HepG2 (cell line): Measurements from ENCODE around the gene LARP1. TPM values are rescaled to one million over a fixed set of nuclear protein-coding genes. Genes with fewer than 3 reads are reported as not detected.
A peak's percentile ranks its signal among the peaks of the same experiment; 100 is the strongest.
"Not testable (repeated sequence)": the region's sequence is repeated elsewhere in the genome, so short reads cannot be mapped to it uniquely, and the experiment has no call there.

ENCODE experiments used
- ATAC-seq: fragments of 200-7000 bp; cut with Tn5 transposase; 3 replicates; pipeline ENCODE4 v1.9.1; 2020; ENCODE audit warnings: mild to moderate bottlenecking, moderate library complexity
- BruUV-seq: library from RNA; stranded (reverse); fragments of 400-500 nt; replicated peaks from 2 replicates; lab custom pipeline; 2021; lab: Mats Ljungman, UMichigan
- CTCF ChIA-PET: fragments of 300-600 bp; formaldehyde crosslinking; extraction: SDS; loops from one replicate; lab custom pipeline; 2021; ENCODE audit warnings: low total read pairs, inconsistent platforms, low intra/inter-chr PET ratio; lab: Yijun Ruan, JAX
- POLR2A ChIA-PET: fragments of 350-600 bp; sonication (Branson Sonifier 250); formaldehyde crosslinking; loops from one replicate; lab custom pipeline; 2020; ENCODE audit warnings: antibody characterized with exemption, inconsistent platforms; lab: Yijun Ruan, JAX
- DNase-seq: peaks from one replicate; pipeline ENCODE4 v3.0.0-alpha.2; 2015; ENCODE audit warnings: low spot score
- FAIRE-seq: peaks from 3 replicates; lab custom pipeline; 2011; peaks lifted over from hg19 to GRCh38; lab: Jason Lieb, UNC
- H2AFZ ChIP-seq: one replicate; pipeline ENCODE4 v1.6.1; 2011; ENCODE audit warnings: low read length, inconsistent platforms
- H3K27ac ChIP-seq: fragments of 300-600 bp; 3 replicates; pipeline ENCODE4 v1.8.0; 2011; ENCODE audit warnings: mixed run types, mild to moderate bottlenecking, mixed read lengths, low read length, inconsistent platforms; ENCODE audit not compliant: insufficient read depth; ENCODE audit errors: extremely low read length
- H3K27me3 ChIP-seq, 2 experiments: fragments of 200-600 bp in 1 of 2; 2 replicates in 1 of 2; 3 replicates in 1 of 2; pipeline versions ENCODE4 v1.6.0 to v1.8.0; 2011; ENCODE audit warnings: low read length in 2 of 2, mild to moderate bottlenecking in 2 of 2, moderate library complexity in 2 of 2, inconsistent platforms in 1 of 2; ENCODE audit not compliant: insufficient read depth in 2 of 2, control insufficient read depth in 1 of 2
- H3K36me3 ChIP-seq, 2 experiments: fragments of 200-600 bp in 1 of 2; replicated peaks in 1 of 2; 2 replicates in 1 of 2; 3 replicates in 1 of 2; pipeline versions ENCODE4 v1.5.1 to v1.8.0; 2011; ENCODE audit warnings: low read length in 2 of 2, inconsistent platforms in 1 of 2; ENCODE audit not compliant: insufficient read depth in 2 of 2, control insufficient read depth in 1 of 2
- H3K4me1 ChIP-seq: 2 replicates; pipeline ENCODE4 v1.5.1; 2012; ENCODE audit warnings: low read length, inconsistent platforms; ENCODE audit not compliant: insufficient read depth
- H3K4me2 ChIP-seq: 2 replicates; pipeline ENCODE4 v1.6.0; 2011; ENCODE audit warnings: low read depth, low read length, inconsistent platforms
- H3K4me3 ChIP-seq, 3 experiments: fragments of 200-600 bp in 1 of 3; sonication (generic), shearing (Covaris generic) in 1 of 3; replicated peaks in 1 of 3; 2 replicates each; pipeline ENCODE4 v1.5.1; 2011 to 2016; ENCODE audit warnings: low read length in 3 of 3, inconsistent platforms in 2 of 3, low read depth in 2 of 3, mild to moderate bottlenecking in 2 of 3, control low read depth in 1 of 3, mixed read lengths in 1 of 3; ENCODE audit not compliant: insufficient read depth in 1 of 3
- H3K79me2 ChIP-seq: one replicate; pipeline ENCODE4 v1.6.1; 2011; ENCODE audit warnings: low read length, inconsistent platforms; ENCODE audit not compliant: insufficient read depth
- H3K9ac ChIP-seq: 2 replicates; pipeline ENCODE4 v1.6.0; 2011; ENCODE audit warnings: mild to moderate bottlenecking, low read depth, low read length, inconsistent platforms; ENCODE audit not compliant: insufficient read depth
- H3K9me3 ChIP-seq: 2 replicates; pipeline ENCODE4 v1.5.1; 2012; ENCODE audit warnings: mild to moderate bottlenecking, low read length
- H4K20me1 ChIP-seq: 2 replicates; pipeline ENCODE4 v1.6.0; 2011; ENCODE audit warnings: inconsistent platforms, mild to moderate bottlenecking, low read length, moderate library complexity; ENCODE audit not compliant: insufficient read depth
- AHDC1 ChIP-seq: sonication (generic); formaldehyde crosslinking; IDR thresholded peaks from 2 replicates; pipeline ENCODE4 v1.5.1; 2020; ENCODE audit warnings: mild to moderate bottlenecking, missing genetic modification reagents, borderline replicate concordance
- ATF1 ChIP-seq: IDR thresholded peaks from 2 replicates; pipeline ENCODE4 v1.6.1; 2016; ENCODE audit warnings: mild to moderate bottlenecking, control low read depth
- BHLHE40 ChIP-seq: IDR thresholded peaks from 2 replicates; pipeline ENCODE4 v1.6.1; 2011; ENCODE audit warnings: low read length, improper control_type of control experiment
- FOXP1 ChIP-seq, 2 experiments: fragments of 450-650 bp in 1 of 2; IDR thresholded peaks; 2 replicates each; pipeline ENCODE4 v1.6.1; 2017 to 2018; ENCODE audit warnings: antibody characterized with exemption in 1 of 2
- HNF1B ChIP-seq: sonication (generic); formaldehyde crosslinking; IDR thresholded peaks from 2 replicates; pipeline ENCODE4 v1.5.1; 2020; ENCODE audit warnings: mild to moderate bottlenecking, moderate library complexity, missing genetic modification reagents
- KLF13 ChIP-seq: sonication (generic); formaldehyde crosslinking; IDR thresholded peaks from 2 replicates; pipeline ENCODE4 v1.4.0; 2020; ENCODE audit warnings: mild to moderate bottlenecking, missing genetic modification reagents
- YY1 ChIP-seq: IDR thresholded peaks from 2 replicates; pipeline ENCODE4 v1.6.1; 2011; ENCODE audit warnings: low read length, low read depth, moderate library complexity, mild to moderate bottlenecking; ENCODE audit not compliant: insufficient read depth, insufficient replicate concordance
- ZMYM4 ChIP-seq: sonication (generic); formaldehyde crosslinking; IDR thresholded peaks from 2 replicates; pipeline ENCODE4 v1.8.1; 2023; ENCODE audit warnings: mild to moderate bottlenecking, missing genetic modification reagents
- ZNF335 ChIP-seq: sonication (generic); formaldehyde crosslinking; IDR thresholded peaks from 2 replicates; pipeline ENCODE4 v1.4.0; 2020; ENCODE audit warnings: missing genetic modification reagents
- ZNF790 ChIP-seq: sonication (generic); formaldehyde crosslinking; IDR thresholded peaks from 2 replicates; pipeline ENCODE4 v1.8.0; 2022; ENCODE audit warnings: missing genetic modification reagents, mild to moderate bottlenecking, borderline replicate concordance
- WGBS: methylation state at CpG from one replicate; pipeline ENCODE4 v1.1.6; 2017; ENCODE audit warnings: low lambda C conversion rate; 5-methylcytosine and 5-hydroxymethylcytosine counted together
- in situ Hi-C: cut with HindIII; loops from 2 replicates; pipeline ENCODE4 v1.10.0; 2017; ENCODE audit warnings: low pct_unique_long_range_greater_than_20kb; ENCODE audit not compliant: extremely low pct_ligation_motif_present
- intact Hi-C: fragments of 100-400 bp; cut with micrococcal nuclease; formaldehyde crosslinking; loops from one replicate; pipeline ENCODE4 v1.10.0; 2022; ENCODE audit not compliant: unreplicated experiment
- polyA plus RNA-seq, 8 experiments: library from polyadenylated mRNA; depleted of rRNA in 3 of 8; stranded (reverse) in 7 of 8; unstranded in 1 of 8; fragments of >200 nt; fragmentation: Illumina TruSeq in 4 of 8; extraction: Trizol in 4 of 8; gene quantifications; 2 replicates each; pipeline versions ENCODE4 v1.2.1 to v1.2.3, GENCODE V29; 2011 to 2016; ENCODE audit warnings: low read depth in 4 of 8, missing spikeins in 1 of 8, mixed read lengths in 1 of 8; ENCODE audit not compliant: insufficient read depth in 1 of 8
- total RNA-seq, 5 experiments: library from RNA; depleted of rRNA; stranded (reverse); fragments of >200 nt; fragmentation: Illumina TruSeq; extraction: Trizol; gene quantifications; 2 replicates each; pipeline ENCODE4 v1.2.3, GENCODE V29; 2016; ENCODE audit warnings: low read depth in 1 of 5

The LARP1 gene
- total and polyA plus RNA-seq, 2 of the 13 experiments (the other 11 are each of a cell fraction or from before 2014, with no cell fraction given), result 45.2 to 61.4 TPM

- TF ChIP-seq BHLHE40, result no peak
- peak; percentile 62; the same call in 1 of the 2 replicates for TF ChIP-seq FOXP1 (IDR thresholded peaks at IDR 0.05)
- TF ChIP-seq FOXP1 (CRISPR knock-in tag; IDR thresholded peaks at IDR 0.05), result peak; percentile 97
These were observed 78.9 kb downstream of the LARP1 start (continued) for GRCh38 chr5:154834053-154834452.

- H3K9me3 ChIP-seq, FAIRE-seq, H3K27me3 ChIP-seq, DNase-seq, H2AFZ ChIP-seq, CTCF ChIA-PET, H3K4me2 ChIP-seq, H3K79me2 ChIP-seq, H4K20me1 ChIP-seq, H3K9ac ChIP-seq, H3K36me3 ChIP-seq, ATAC-seq, BruUV-seq, H3K4me3 ChIP-seq, in situ Hi-C loops, H3K27ac ChIP-seq: not testable (repeated sequence)
- intact Hi-C loops, result loop anchor here (1.0 kb wide), 1 partner anchor 8 kb away; no protein-coding TSS in a partner anchor
- POLR2A ChIA-PET, result interaction anchor here (1.1 to 3.4 kb wide), 3 partner anchors 10 to 21 kb away, joined by 3 to 14 read pairs (median 10); partner anchors contain the start of gene FAXDC2
- WGBS, result 88% methylated on average over 9 of the region's 9 CpGs
- peaks cover 74% of the 10 kb centered on the region for H3K4me1 ChIP-seq
These were observed 80.5 kb downstream of the LARP1 start for GRCh38 chr5:154835701-154836052.

- H3K9me3 ChIP-seq, result no peaks in the 10 kb centered on the region
- ChIA-PET POLR2A (interaction anchor here (1.1 to 3.4 kb wide), 2 partner anchors 9 to 15 kb away, joined by 3 to 14 read pairs; partner anchors contain the start of gene FAXDC2), CTCF (no interaction called here)
- no peak for FAIRE-seq
- no peak overlapping the region for H2AFZ ChIP-seq
- no peak overlapping the region for H3K27ac ChIP-seq
- DNase-seq, result no peak
- no peaks in the 10 kb centered on the region for H4K20me1 ChIP-seq
- H3K4me1 ChIP-seq, result peaks cover 75% of the 10 kb centered on the region
- H3K79me2 ChIP-seq, result no peaks in the 10 kb centered on the region
- ATAC-seq, result no peak
- no TSS peak for BruUV-seq
- intact Hi-C loops, result no loop called here
- in situ Hi-C loops, result no loop called here
- no peak overlapping the region for H3K9ac ChIP-seq
- H3K27me3 ChIP-seq, result no peaks in the 10 kb centered on the region
- no peak overlapping the region for H3K4me3 ChIP-seq
- 92% methylated on average over 6 of the region's 6 CpGs for WGBS
- H3K4me2 ChIP-seq, result no peak overlapping the region
- peaks cover 0 to 8% of the 10 kb centered on the region in 2 experiments; a peak in 3 of 5 replicates for H3K36me3 ChIP-seq
- TF ChIP-seq ATF1, result no peak
- no peak for TF ChIP-seq ZNF790 (CRISPR knock-in tag)
- TF ChIP-seq KLF13, result no peak
- TF ChIP-seq ZMYM4, result no peak
- TF ChIP-seq ZNF335 (CRISPR knock-in tag), result no peak
- no peak for TF ChIP-seq AHDC1 (CRISPR knock-in tag)
- TF ChIP-seq YY1, result no peak
- no peak for TF ChIP-seq HNF1B
These were observed 81.0 kb downstream of the LARP1 start for GRCh38 chr5:154836225-154836624.
